HCT116 (cell line): ENCODE measurements around the gene FOXB2. TPM values are rescaled to one million over a fixed set of nuclear protein-coding genes. Genes with fewer than 3 reads are reported as not detected.

ENCODE experiments used
- ATAC-seq: fragments of 200-7000 bp; cut with Tn5 transposase; 2 replicates; pipeline ENCODE4 v1.9.1; 2020; ENCODE audit warnings: mild to moderate bottlenecking, moderate library complexity
- BruUV-seq: library from RNA; stranded (reverse); fragments of 400-500 nt; replicated peaks from 2 replicates; lab custom pipeline; 2021; lab: Mats Ljungman, UMichigan
- CTCF ChIA-PET: fragments of 300-600 bp; sonication (Branson Sonifier 250); formaldehyde crosslinking; loops from one replicate; lab custom pipeline; 2021; ENCODE audit warnings: antibody characterized with exemption; lab: Charles Lee
- POLR2A ChIA-PET: fragments of 300-600, 350-600 bp; sonication (Branson Sonifier 250); formaldehyde crosslinking; loops from one replicate; lab custom pipeline; 2021; ENCODE audit warnings: antibody characterized with exemption; lab: Charles Lee
- RAD21 ChIA-PET, 2 experiments: fragments of 300-600 bp; sonication (Branson Sonifier 250); formaldehyde crosslinking; loops; one replicate each; lab custom pipeline; 2023; ENCODE audit warnings: low total read pairs in 2 of 2; ENCODE audit not compliant: uncharacterized antibody in 2 of 2, unreplicated experiment in 2 of 2, low non-redundant PET in 1 of 2; lab: Charles Lee
- DNase-seq: peaks from one replicate; pipeline ENCODE4 v3.0.0-alpha.2; 2010; ENCODE audit warnings: low read depth, low spot score
- H2AFZ ChIP-seq: fragments of 200-600 bp; shearing (Covaris generic), sonication (generic); 2 replicates; pipeline ENCODE4 v1.6.1; 2017; ENCODE audit warnings: low read depth, mixed run types, mixed read lengths, antibody characterized with exemption, low read length; ENCODE audit not compliant: poor library complexity, severe bottlenecking
- H3K27ac ChIP-seq: 2 replicates; pipeline ENCODE4 v1.5.1; 2012; ENCODE audit warnings: low read depth, low read length
- H3K27me3 ChIP-seq: fragments of 200-600 bp; sonication (generic); 2 replicates; pipeline ENCODE4 v1.6.1; 2016; ENCODE audit warnings: mixed run types, low read length, mixed read lengths; ENCODE audit not compliant: insufficient read depth
- H3K36me3 ChIP-seq, 2 experiments: fragments of 200-500 bp in 1 of 2; fragments of 200-600 bp in 1 of 2; sonication (Bioruptor generic) in 1 of 2; sonication (generic) in 1 of 2; 2 replicates each; pipeline versions ENCODE4 v1.5.1 to v1.6.1; 2014 to 2016; ENCODE audit warnings: low read length in 2 of 2, inconsistent platforms in 1 of 2, mixed read lengths in 1 of 2, mixed run types in 1 of 2; ENCODE audit not compliant: insufficient read depth in 2 of 2, control insufficient read depth in 1 of 2
- H3K4me1 ChIP-seq, 2 experiments: fragments of 200-600 bp in 1 of 2; sonication (generic) in 1 of 2; 2 replicates each; pipeline versions ENCODE4 v1.5.1 to v1.6.1; 2012 to 2017; ENCODE audit warnings: low read length in 2 of 2, inconsistent platforms in 1 of 2, mild to moderate bottlenecking in 1 of 2, mixed read lengths in 1 of 2, mixed run types in 1 of 2, moderate library complexity in 1 of 2; ENCODE audit not compliant: insufficient read depth in 2 of 2, control insufficient read depth in 1 of 2
- H3K4me2 ChIP-seq: fragments of 200-600 bp; sonication (generic); 2 replicates; pipeline ENCODE4 v1.6.1; 2017; ENCODE audit warnings: mixed run types, low read length, mixed read lengths
- H3K4me3 ChIP-seq, 2 experiments: fragments of 200-600 bp in 1 of 2; sonication (generic) in 1 of 2; replicated peaks in 1 of 2; 2 replicates each; pipeline ENCODE4 v1.5.1; 2011 to 2016; ENCODE audit warnings: low read length in 2 of 2, control low read depth in 1 of 2, low read depth in 1 of 2, mild to moderate bottlenecking in 1 of 2, mixed read lengths in 1 of 2, mixed run types in 1 of 2
- H3K79me2 ChIP-seq: fragments of 200-600 bp; sonication (generic); 2 replicates; pipeline ENCODE4 v1.6.1; 2017; ENCODE audit warnings: mild to moderate bottlenecking, mixed run types, low read length, moderate library complexity, mixed read lengths; ENCODE audit not compliant: insufficient read depth
- H3K9ac ChIP-seq: fragments of 200-600 bp; sonication (generic); 2 replicates; pipeline ENCODE4 v1.6.1; 2016; ENCODE audit warnings: low read length, mixed read lengths
- H3K9me2 ChIP-seq: fragments of 200-600 bp; sonication (generic), shearing (Covaris generic); 2 replicates; pipeline ENCODE4 v1.6.1; 2017; ENCODE audit warnings: mixed run types, mild to moderate bottlenecking, moderate library complexity; ENCODE audit not compliant: insufficient read depth
- H3K9me3 ChIP-seq, 2 experiments: fragments of 200-500 bp in 1 of 2; fragments of 200-600 bp in 1 of 2; sonication (Bioruptor generic) in 1 of 2; sonication (generic) in 1 of 2; 2 replicates each; pipeline ENCODE4 v1.6.1; 2014 to 2017; ENCODE audit warnings: low read length in 2 of 2, mixed read lengths in 2 of 2, inconsistent platforms in 1 of 2, low read depth in 1 of 2, mild to moderate bottlenecking in 1 of 2, mixed run types in 1 of 2, moderate library complexity in 1 of 2; ENCODE audit not compliant: control insufficient read depth in 1 of 2, insufficient read depth in 1 of 2
- H4K20me1 ChIP-seq: fragments of 200-600 bp; sonication (generic), shearing (Covaris generic); 2 replicates; pipeline ENCODE4 v1.6.1; 2017; ENCODE audit warnings: mixed run types, mild to moderate bottlenecking, moderate library complexity; ENCODE audit not compliant: insufficient read depth
- ATF3 ChIP-seq: IDR thresholded peaks from 2 replicates; pipeline ENCODE4 v1.6.1; 2012
- CBX3 ChIP-seq: IDR thresholded peaks from 2 replicates; pipeline ENCODE4 v1.6.1; 2012; ENCODE audit warnings: low read depth
- CTCF ChIP-seq, 3 experiments: fragments of 200-600 bp in 1 of 3; sonication (generic) in 1 of 3; IDR thresholded peaks in 2 of 3; conservative IDR thresholded peaks in 1 of 3; 2 replicates each; pipeline ENCODE4 v1.5.1; 2012 to 2017; ENCODE audit warnings: low read depth in 2 of 3, low read length in 2 of 3, antibody characterized with exemption in 1 of 3, borderline replicate concordance in 1 of 3, control low read depth in 1 of 3, mild to moderate bottlenecking in 1 of 3, mixed read lengths in 1 of 3, mixed run types in 1 of 3, moderate library complexity in 1 of 3; ENCODE audit not compliant: insufficient read depth in 1 of 3
- EGR1 ChIP-seq: IDR thresholded peaks from 2 replicates; pipeline ENCODE4 v1.6.1; 2012; ENCODE audit warnings: low read depth
- ELF1 ChIP-seq: IDR thresholded peaks from 2 replicates; pipeline ENCODE4 v1.6.1; 2012; ENCODE audit warnings: low read depth, borderline replicate concordance
- EZH2 ChIP-seq: fragments of 200-600 bp; sonication (generic); IDR thresholded peaks from 2 replicates; pipeline ENCODE4 v1.6.1; 2017; ENCODE audit warnings: antibody characterized with exemption, mixed run types
- FOSL1 ChIP-seq: IDR thresholded peaks from 2 replicates; pipeline ENCODE4 v1.6.1; 2012; ENCODE audit warnings: low read depth
- JUND ChIP-seq: IDR thresholded peaks from 2 replicates; pipeline ENCODE4 v1.6.1; 2012
- MAX ChIP-seq: IDR thresholded peaks from 2 replicates; pipeline ENCODE4 v1.6.1; 2012
- POLR2A ChIP-seq: IDR thresholded peaks from 2 replicates; pipeline ENCODE4 v1.7.0; 2011; ENCODE audit warnings: borderline replicate concordance; ENCODE audit not compliant: insufficient read depth, insufficient read length; ENCODE audit errors: extremely low read depth
- POLR2AphosphoS5 ChIP-seq: IDR thresholded peaks from 2 replicates; pipeline ENCODE4 v1.6.1; 2011; ENCODE audit warnings: mild to moderate bottlenecking, low read depth, low read length, moderate library complexity
- REST ChIP-seq: IDR thresholded peaks from 2 replicates; pipeline ENCODE4 v1.6.1; 2012; ENCODE audit warnings: low read depth
- SIN3A ChIP-seq: IDR thresholded peaks from 2 replicates; pipeline ENCODE4 v1.6.1; 2012; ENCODE audit warnings: low read depth
- SP1 ChIP-seq: IDR thresholded peaks from 2 replicates; pipeline ENCODE4 v1.6.1; 2012; ENCODE audit warnings: low read depth
- SRF ChIP-seq: IDR thresholded peaks from 2 replicates; pipeline ENCODE4 v1.6.1; 2012; ENCODE audit warnings: low read depth
- TCF7L2 ChIP-seq: IDR thresholded peaks from 2 replicates; pipeline ENCODE4 v1.7.0; 2011; ENCODE audit warnings: borderline replicate concordance, inconsistent platforms; ENCODE audit not compliant: insufficient read depth, insufficient read length; ENCODE audit errors: extremely low read depth
- YY1 ChIP-seq: IDR thresholded peaks from 2 replicates; pipeline ENCODE4 v1.6.1; 2011; ENCODE audit warnings: low read length, low read depth, moderate library complexity, mild to moderate bottlenecking; ENCODE audit not compliant: insufficient replicate concordance; ENCODE audit errors: extremely low read depth
- ZBTB33 ChIP-seq: IDR thresholded peaks from 2 replicates; pipeline ENCODE4 v1.6.1; 2011; ENCODE audit warnings: mild to moderate bottlenecking, low read length, moderate library complexity; ENCODE audit not compliant: insufficient replicate concordance; ENCODE audit errors: extremely low read depth
- ZFX ChIP-seq: fragments of 450-650 bp; IDR thresholded peaks from 2 replicates; pipeline ENCODE4 v1.6.1; 2017
- ZNF274 ChIP-seq: fragments of 200-500 bp; sonication (Bioruptor generic); IDR thresholded peaks from 2 replicates; pipeline ENCODE4 v1.6.1; 2014; ENCODE audit warnings: mild to moderate bottlenecking, low read depth, low read length, inconsistent platforms
- intact Hi-C: fragments of 100-400 bp; cut with micrococcal nuclease; formaldehyde crosslinking; loops from 2 replicates; pipeline ENCODE4 v1.10.0; 2022
- total RNA-seq: library from RNA; stranded (reverse); gene quantifications from one replicate; pipeline ENCODE4 v1.2.1, GENCODE V29; 2021; ENCODE audit not compliant: unreplicated experiment

The FOXB2 gene
- total RNA-seq, 1 experiment from 2014 or later: not detected

GRCh38 chr9:77040340-77040739 lies 20.9 kb downstream of the FOXB2 start:
- RAD21 ChIA-PET: no interaction called here

More at GRCh38 chr9:77040340-77040739, 20.9 kb downstream of the FOXB2 start:
- ATAC-seq (no peak), DNase-seq (no peak)
- TF ChIP-seq MAX (no peak), POLR2A (no peak), ZBTB33 (no peak), TCF7L2 (no peak), ELF1 (no peak), FOSL1 (no peak), ZNF274 (no peak), JUND (no peak), ATF3 (no peak), YY1 (no peak), ZFX (no peak), EZH2 (no peak), SRF (no peak), SIN3A (no peak), REST (no peak), SP1 (no peak), CBX3 (no peak), CTCF (IDR thresholded peaks at IDR 0.05 in 2 of 3, conservative IDR thresholded peaks at IDR 0.05 in 1 of 3; ENCODE audit: borderline replicate concordance in 1 of 3, insufficient read depth in 1 of 3, low read depth in 2 of 3, low read length in 2 of 3) (no peak), POLR2AphosphoS5 (no peak), EGR1 (no peak)
- H3K36me3 ChIP-seq: no peaks in the 10 kb centered on the region
- H3K9me2 ChIP-seq: no peaks in the 10 kb centered on the region
- no TSS peak for BruUV-seq
- intact Hi-C loops: no loop called here
- H3K79me2 ChIP-seq: no peaks in the 10 kb centered on the region
- ChIA-PET CTCF (no interaction called here), POLR2A (no interaction called here)
- H3K4me2 ChIP-seq: no peak overlapping the region
- no peaks in the 10 kb centered on the region for H3K9me3 ChIP-seq
- no peak overlapping the region for H3K27ac ChIP-seq
- H3K4me1 ChIP-seq: no peaks in the 10 kb centered on the region
- no peak overlapping the region for H3K9ac ChIP-seq
- H3K4me3 ChIP-seq: no peak overlapping the region
- no peaks in the 10 kb centered on the region; the same call in 1 of the 2 replicates for H3K27me3 ChIP-seq
- no peaks in the 10 kb centered on the region for H4K20me1 ChIP-seq
- H2AFZ ChIP-seq: no peak overlapping the region
